Measurements from ENCODE around the gene ARG2. TPM values are rescaled to one million over a fixed set of nuclear protein-coding genes. Genes with fewer than 3 reads are reported as not detected.

The ARG2 gene
- total and polyA plus RNA-seq, 4 donors, result 0.08 to 3.1 (median 0.59) TPM

GRCh38 chr14:67574806-67575205 is 44.9 kb upstream of the ARG2 start:
- no peak for DNase-seq (ENCODE audit: low spot score)
- Histone ChIP-seq H3K9me3 (ENCODE audit: control insufficient read depth in 4 of 4, low read length in 3 of 4) (no peaks in the 10 kb centered on the region), H3K9ac (ENCODE audit: low read depth in 1 of 2, low read length in 2 of 2) (no peak overlapping the region), H3K27me3 (ENCODE audit: control insufficient read depth in 4 of 4, insufficient read depth in 4 of 4, low read length in 3 of 4) (no peaks in the 10 kb centered on the region), H3K4me1 (ENCODE audit: control insufficient read depth in 4 of 4, insufficient read depth in 4 of 4, low read length in 3 of 4) (peaks cover 0 to 2% (median 0%) of the 10 kb centered on the region in 4 donors), H3K36me3 (ENCODE audit: control insufficient read depth in 4 of 4, insufficient read depth in 3 of 4, low read depth in 1 of 4, low read length in 3 of 4) (no peaks in the 10 kb centered on the region), H3K4me3 (ENCODE audit: low read depth in 1 of 3, low read length in 3 of 3) (no peak overlapping the region), H3K27ac (ENCODE audit: low read depth in 1 of 2, low read length in 2 of 2) (no peak overlapping the region)
- 88% methylated on average over 7 of the region's 7 CpGs for WGBS
- TF ChIP-seq SP1 (IDR thresholded peaks at IDR 0.05) (no peak), GABPA (IDR thresholded peaks at IDR 0.05 in 1 of 2, conservative IDR thresholded peaks at IDR 0.05 in 1 of 2) (no peak), RAD21 (IDR thresholded peaks at IDR 0.05) (no peak), RXRA (IDR thresholded peaks at IDR 0.05) (no peak), FOXA1 (IDR thresholded peaks at IDR 0.05) (no peak)

GRCh38 chr14:67575684-67576083 is 44.0 kb upstream of the ARG2 start:
- no peaks in the 10 kb centered on the region for H3K36me3 ChIP-seq (ENCODE audit: control insufficient read depth in 4 of 4, insufficient read depth in 3 of 4, low read depth in 1 of 4, low read length in 3 of 4)
- no peak for TF ChIP-seq FOXA2 (IDR thresholded peaks at IDR 0.05)
- no peak for TF ChIP-seq HNF4G (IDR thresholded peaks at IDR 0.05)
- no peak for TF ChIP-seq MAX (IDR thresholded peaks at IDR 0.05)
- no peak for TF ChIP-seq ZBTB33 (IDR thresholded peaks at IDR 0.05)
- no peak for TF ChIP-seq RXRA (IDR thresholded peaks at IDR 0.05)

GRCh38 chr14:67576216-67576955 is 43.3 kb upstream of the ARG2 start:
- H3K36me3 ChIP-seq (ENCODE audit: control insufficient read depth in 4 of 4, insufficient read depth in 3 of 4, low read depth in 1 of 4, low read length in 3 of 4), result no peaks in the 10 kb centered on the region
- no peak overlapping the region for H3K9ac ChIP-seq (ENCODE audit: low read depth in 1 of 2, low read length in 2 of 2)
- 79% methylated on average over 7 of the region's 7 CpGs for WGBS
- no peak for DNase-seq (ENCODE audit: low spot score)
- peaks cover 0 to 2% (median 0%) of the 10 kb centered on the region in 4 donors for H3K4me1 ChIP-seq (ENCODE audit: control insufficient read depth in 4 of 4, insufficient read depth in 4 of 4, low read length in 3 of 4)
- no peak for TF ChIP-seq TAF1 (conservative IDR thresholded peaks at IDR 0.05)
- TF ChIP-seq FOXA1 (IDR thresholded peaks at IDR 0.05), result no peak
- TF ChIP-seq GABPA (IDR thresholded peaks at IDR 0.05 in 1 of 2, conservative IDR thresholded peaks at IDR 0.05 in 1 of 2), result no peak
- no peak for TF ChIP-seq HNF4G (IDR thresholded peaks at IDR 0.05)
- TF ChIP-seq ZBTB33 (IDR thresholded peaks at IDR 0.05), result no peak
- TF ChIP-seq JUND (IDR thresholded peaks at IDR 0.05), result no peak
- TF ChIP-seq CTCF (IDR thresholded peaks at IDR 0.05; ENCODE audit: low read depth, low read length, missing input control), result no peak
- TF ChIP-seq EGR1 (IDR thresholded peaks at IDR 0.05; ENCODE audit: low read depth in 2 of 2), result no peak
- no peak for TF ChIP-seq SP1 (IDR thresholded peaks at IDR 0.05)
- no peak for TF ChIP-seq NR2F2 (IDR thresholded peaks at IDR 0.05)
- no peak for TF ChIP-seq ATF3 (IDR thresholded peaks at IDR 0.05)
- no peak for TF ChIP-seq FOXA2 (IDR thresholded peaks at IDR 0.05)
- no peak for TF ChIP-seq YY1 (IDR thresholded peaks at IDR 0.05)
- TF ChIP-seq RXRA (IDR thresholded peaks at IDR 0.05), result no peak
- H3K4me3 ChIP-seq (ENCODE audit: low read depth in 1 of 3, low read length in 3 of 3), result no peak overlapping the region
- H3K9me3 ChIP-seq (ENCODE audit: control insufficient read depth in 4 of 4, low read length in 3 of 4), result no peaks in the 10 kb centered on the region
- H3K27ac ChIP-seq (ENCODE audit: low read depth in 1 of 2, low read length in 2 of 2), result no peak overlapping the region
- no peaks in the 10 kb centered on the region for H3K27me3 ChIP-seq (ENCODE audit: control insufficient read depth in 4 of 4, insufficient read depth in 4 of 4, low read length in 3 of 4)

More at GRCh38 chr14:67575684-67576083, 44.0 kb upstream of the ARG2 start:
- no peaks in the 10 kb centered on the region for H3K27me3 ChIP-seq (ENCODE audit: control insufficient read depth in 4 of 4, insufficient read depth in 4 of 4, low read length in 3 of 4)
- peaks cover 0 to 2% (median 0%) of the 10 kb centered on the region in 4 donors for H3K4me1 ChIP-seq (ENCODE audit: control insufficient read depth in 4 of 4, insufficient read depth in 4 of 4, low read length in 3 of 4)
- no peak for DNase-seq (ENCODE audit: low spot score)
- H3K27ac ChIP-seq (ENCODE audit: low read depth in 1 of 2, low read length in 2 of 2), result no peak overlapping the region
- no peak overlapping the region for H3K9ac ChIP-seq (ENCODE audit: low read depth in 1 of 2, low read length in 2 of 2)
- WGBS, result 82% methylated on average over 9 of the region's 9 CpGs
- H3K9me3 ChIP-seq (ENCODE audit: control insufficient read depth in 4 of 4, low read length in 3 of 4), result no peaks in the 10 kb centered on the region
- H3K4me3 ChIP-seq (ENCODE audit: low read depth in 1 of 3, low read length in 3 of 3), result no peak overlapping the region

Data from liver (tissue), 9 donors.